ENCODE results near the gene MEGF6. TPM values are rescaled to one million over a fixed set of nuclear protein-coding genes. Genes with fewer than 3 reads are reported as not detected.

MEGF6 gene
- total RNA-seq, 6 experiments from 2014 or later, result 2.2 to 9.6 (median 4.4) TPM

- no peak for ATAC-seq
- Histone ChIP-seq H3K4me1 (peaks cover 0 to 20% (median 5%) of the 10 kb centered on the region in 4 donors), H3K36me3 (no peaks in the 10 kb centered on the region), H3K27ac (no peak overlapping the region), H3K27me3 (no peaks in the 10 kb centered on the region), H3K4me3 (no peak overlapping the region), H3K9me3 (no peaks in the 10 kb centered on the region)
- no peak for DNase-seq
- TF ChIP-seq, protein P1, sequence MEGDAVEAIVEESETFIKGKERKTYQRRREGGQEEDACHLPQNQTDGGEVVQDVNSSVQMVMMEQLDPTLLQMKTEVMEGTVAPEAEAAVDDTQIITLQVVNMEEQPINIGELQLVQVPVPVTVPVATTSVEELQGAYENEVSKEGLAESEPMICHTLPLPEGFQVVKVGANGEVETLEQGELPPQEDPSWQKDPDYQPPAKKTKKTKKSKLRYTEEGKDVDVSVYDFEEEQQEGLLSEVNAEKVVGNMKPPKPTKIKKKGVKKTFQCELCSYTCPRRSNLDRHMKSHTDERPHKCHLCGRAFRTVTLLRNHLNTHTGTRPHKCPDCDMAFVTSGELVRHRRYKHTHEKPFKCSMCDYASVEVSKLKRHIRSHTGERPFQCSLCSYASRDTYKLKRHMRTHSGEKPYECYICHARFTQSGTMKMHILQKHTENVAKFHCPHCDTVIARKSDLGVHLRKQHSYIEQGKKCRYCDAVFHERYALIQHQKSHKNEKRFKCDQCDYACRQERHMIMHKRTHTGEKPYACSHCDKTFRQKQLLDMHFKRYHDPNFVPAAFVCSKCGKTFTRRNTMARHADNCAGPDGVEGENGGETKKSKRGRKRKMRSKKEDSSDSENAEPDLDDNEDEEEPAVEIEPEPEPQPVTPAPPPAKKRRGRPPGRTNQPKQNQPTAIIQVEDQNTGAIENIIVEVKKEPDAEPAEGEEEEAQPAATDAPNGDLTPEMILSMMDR (IDR thresholded peaks at IDR 0.05), result no peak
- TF ChIP-seq POLR2A (IDR thresholded peaks at IDR 0.05), result no peak
- intact Hi-C loops (cut with DNase I), result no loop called here
- 76% methylated on average over 14 of the region's 24 CpGs for WGBS (ENCODE audit: insufficient coverage, low coverage, low lambda C conversion rate, missing lambda C conversion rate)
Measured at GRCh38 chr1:3525551-3526482, 85.5 kb downstream of the MEGF6 start.

DNA sequence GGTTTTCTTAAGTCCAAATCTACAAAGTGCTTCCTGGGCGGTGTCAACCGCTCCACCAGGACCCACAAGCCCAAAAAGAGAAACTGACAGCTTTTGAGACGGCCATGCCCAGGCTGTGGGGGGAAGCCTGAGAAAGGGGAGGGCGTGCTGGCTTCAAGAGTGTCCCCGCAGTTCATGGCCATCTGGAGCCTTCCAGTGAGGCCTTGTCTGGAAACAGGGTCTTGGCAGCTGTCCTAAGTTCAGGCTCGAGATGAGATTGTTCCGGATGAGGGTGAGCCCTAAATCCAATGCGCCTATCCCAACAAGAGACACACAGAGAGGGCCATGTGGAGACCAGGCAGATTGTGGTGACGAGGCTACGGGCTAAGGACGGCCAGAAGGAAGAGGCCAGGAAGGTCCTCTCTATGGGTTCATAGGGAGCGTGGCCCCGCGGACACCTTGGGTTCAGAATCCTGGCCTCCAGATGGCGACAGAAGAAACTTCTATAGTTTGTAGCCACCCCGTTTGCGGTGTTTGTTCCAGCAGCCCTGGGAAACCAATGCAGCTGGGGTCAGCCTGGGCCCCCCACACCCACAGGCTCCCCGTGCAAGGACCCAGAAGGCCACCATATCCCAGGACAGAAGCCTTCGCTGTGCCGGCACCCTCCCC, 86.6 kb downstream of the MEGF6 start:
- 100% methylated on average over 1 of the region's 20 CpGs for WGBS (ENCODE audit: insufficient coverage, low coverage, low lambda C conversion rate, missing lambda C conversion rate)
- ATAC-seq (no peak), DNase-seq (no peak)
- peaks cover 0 to 9% (median 1%) of the 10 kb centered on the region in 4 donors for H3K4me1 ChIP-seq
- H3K9me3 ChIP-seq, result no peaks in the 10 kb centered on the region
- TF ChIP-seq, protein P1 (IDR thresholded peaks at IDR 0.05), result no peak
- TF ChIP-seq POLR2A (IDR thresholded peaks at IDR 0.05), result no peak
- intact Hi-C loops (cut with DNase I), result no loop called here
- H3K27ac ChIP-seq, result no peak overlapping the region
- no peaks in the 10 kb centered on the region for H3K36me3 ChIP-seq
- no peaks in the 10 kb centered on the region for H3K27me3 ChIP-seq
- H3K4me3 ChIP-seq, result no peak overlapping the region

- DNase-seq (no peak), ATAC-seq (no peak)
- no peaks in the 10 kb centered on the region for H3K9me3 ChIP-seq
- WGBS (ENCODE audit: insufficient coverage, low coverage, low lambda C conversion rate, missing lambda C conversion rate), result 0% methylated on average over 1 of the region's 13 CpGs
- peaks cover 0 to 2% (median 0%) of the 10 kb centered on the region in 4 donors for H3K4me1 ChIP-seq
- H3K36me3 ChIP-seq, result no peaks in the 10 kb centered on the region
- H3K27me3 ChIP-seq, result no peaks in the 10 kb centered on the region
- no peak overlapping the region for H3K4me3 ChIP-seq
- TF ChIP-seq, protein P1 (IDR thresholded peaks at IDR 0.05), result no peak
- TF ChIP-seq POLR2A (IDR thresholded peaks at IDR 0.05), result no peak
- H3K27ac ChIP-seq, result no peak overlapping the region
- intact Hi-C loops (cut with DNase I), result no loop called here
Measured at GRCh38 chr1:3523980-3524379, 87.3 kb downstream of the MEGF6 start.

- intact Hi-C loops (cut with DNase I), result no loop called here
- Histone ChIP-seq H3K36me3 (no peaks in the 10 kb centered on the region), H3K27ac (no peak overlapping the region), H3K27me3 (no peaks in the 10 kb centered on the region), H3K4me1 (no peaks in the 10 kb centered on the region), H3K4me3 (no peak overlapping the region), H3K9me3 (no peaks in the 10 kb centered on the region)
- DNase-seq (no peak), ATAC-seq (no peak)
- WGBS (ENCODE audit: insufficient coverage, low coverage, low lambda C conversion rate, missing lambda C conversion rate), result 70% methylated on average over 7 of the region's 19 CpGs
- TF ChIP-seq, protein P1 (IDR thresholded peaks at IDR 0.05), result no peak
- no peak for TF ChIP-seq POLR2A (IDR thresholded peaks at IDR 0.05)
Measured at GRCh38 chr1:3522564-3523265, 88.6 kb downstream of the MEGF6 start.

All from right lobe of liver (tissue), 6 donors.